K562 (cell line): Measurements from ENCODE around the gene POGLUT2. TPM values are rescaled to one million over a fixed set of nuclear protein-coding genes. Genes with fewer than 3 reads are reported as not detected.

Source experiments
- ATAC-seq: fragments of 200-7000 bp; cut with Tn5 transposase; 3 replicates; pipeline ENCODE4 v1.9.1; 2020; ENCODE audit warnings: moderate library complexity
- BruUV-seq: library from RNA; stranded (reverse); fragments of 400-500 nt; replicated peaks from 2 replicates; lab custom pipeline; 2021; lab: Mats Ljungman, UMichigan
- CTCF ChIA-PET: fragments of 300-600 bp; formaldehyde crosslinking; extraction: SDS; loops from one replicate; lab custom pipeline; 2021; ENCODE audit warnings: low intra/inter-chr PET ratio; lab: Yijun Ruan, JAX
- POLR2A ChIA-PET: fragments of 300-600, 350-650 bp; sonication (Branson Sonifier 250); formaldehyde crosslinking; extraction: SDS; loops from one replicate; lab custom pipeline; 2021; ENCODE audit warnings: antibody characterized with exemption, inconsistent platforms; lab: Yijun Ruan, JAX
- DNase-seq, 4 experiments: peaks; one replicate each; pipeline versions ENCODE4 v3.0.0 to v3.0.0-alpha.2; 2011 to 2018; ENCODE audit warnings: low spot score in 3 of 4, mixed read lengths in 3 of 4; ENCODE audit errors: extremely low read depth in 1 of 4
- FAIRE-seq: peaks from 2 replicates; lab custom pipeline; 2011; peaks lifted over from hg19 to GRCh38; lab: Jason Lieb, UNC
- H2AFZ ChIP-seq: 2 replicates; pipeline ENCODE4 v1.6.0; 2011; ENCODE audit warnings: low read depth, low read length, control low read depth, inconsistent platforms
- H3K27ac ChIP-seq: fragments of 200-600 bp; 3 replicates; pipeline ENCODE4 v1.8.0; 2011; ENCODE audit warnings: low read depth, mild to moderate bottlenecking, control low read depth, inconsistent platforms, low read length, moderate library complexity, mixed read lengths; ENCODE audit errors: extremely low read depth
- H3K27me3 ChIP-seq, 2 experiments: fragments of 300-600 bp in 1 of 2; 2 replicates in 1 of 2; 3 replicates in 1 of 2; pipeline versions ENCODE4 v1.6.0 to v1.8.0; 2011; ENCODE audit warnings: inconsistent platforms in 2 of 2, low read length in 2 of 2, mild to moderate bottlenecking in 1 of 2, mixed read lengths in 1 of 2, moderate library complexity in 1 of 2; ENCODE audit not compliant: control insufficient read depth in 2 of 2, insufficient read depth in 2 of 2
- H3K36me3 ChIP-seq: fragments of 300-600 bp; 3 replicates; pipeline ENCODE4 v1.8.0; 2011; ENCODE audit warnings: mild to moderate bottlenecking, low read length, inconsistent platforms; ENCODE audit not compliant: control insufficient read depth, insufficient read depth
- H3K4me1 ChIP-seq, 2 experiments: fragments of 200-600 bp in 1 of 2; replicated peaks in 1 of 2; 2 replicates in 1 of 2; 3 replicates in 1 of 2; pipeline versions ENCODE4 v1.5.1 to v1.8.0; 2011; ENCODE audit warnings: inconsistent platforms in 2 of 2, low read length in 2 of 2, mild to moderate bottlenecking in 1 of 2, mixed read lengths in 1 of 2, moderate library complexity in 1 of 2; ENCODE audit not compliant: control insufficient read depth in 2 of 2, insufficient read depth in 2 of 2
- H3K4me2 ChIP-seq: 2 replicates; pipeline ENCODE4 v1.6.1; 2011; ENCODE audit warnings: low read length, control low read depth, inconsistent platforms, mixed read lengths; ENCODE audit not compliant: insufficient read depth
- H3K4me3 ChIP-seq: fragments of 200-600 bp; sonication (generic), shearing (Covaris generic); 2 replicates; pipeline ENCODE4 v1.5.1; 2016; ENCODE audit warnings: control low read depth, inconsistent platforms
- H3K79me2 ChIP-seq: fragments of 200-600 bp; 3 replicates; pipeline ENCODE4 v1.8.0; 2011; ENCODE audit warnings: low read length, inconsistent platforms; ENCODE audit not compliant: control insufficient read depth, insufficient read depth
- H3K9ac ChIP-seq, 2 experiments: 2 replicates each; pipeline versions ENCODE4 v1.6.0 to v1.6.1; 2011; ENCODE audit warnings: low read depth in 2 of 2, low read length in 2 of 2, control low read depth in 1 of 2, inconsistent platforms in 1 of 2, mild to moderate bottlenecking in 1 of 2, mixed read lengths in 1 of 2; ENCODE audit not compliant: insufficient read depth in 1 of 2
- H3K9me1 ChIP-seq: one replicate; pipeline ENCODE4 v1.6.0; 2011; ENCODE audit warnings: inconsistent platforms, mild to moderate bottlenecking, low read length, moderate library complexity; ENCODE audit not compliant: control insufficient read depth, insufficient read depth
- H3K9me3 ChIP-seq: replicated peaks from 2 replicates; pipeline ENCODE4 v1.5.1; 2011; ENCODE audit warnings: low read depth, low read length, inconsistent platforms; ENCODE audit not compliant: control insufficient read depth, insufficient read depth
- H4K20me1 ChIP-seq: replicated peaks from 2 replicates; pipeline ENCODE4 v1.6.1; 2011; ENCODE audit warnings: low read length, inconsistent platforms, mixed read lengths; ENCODE audit not compliant: control insufficient read depth, insufficient read depth
- E2F5 ChIP-seq: sonication (generic); formaldehyde crosslinking; IDR thresholded peaks from 2 replicates; pipeline ENCODE4 v1.8.0; 2022; ENCODE audit warnings: mild to moderate bottlenecking, missing genetic modification reagents
- GTF2F1 ChIP-seq: IDR thresholded peaks from 2 replicates; pipeline ENCODE4 v1.6.1; 2011; ENCODE audit warnings: low read depth, low read length, improper control_type of control experiment
- NRF1 ChIP-seq, 2 experiments: fragments of 450-650 bp; IDR thresholded peaks in 1 of 2; conservative IDR thresholded peaks in 1 of 2; 2 replicates each; pipeline ENCODE4 v1.6.1; 2014; ENCODE audit warnings: mild to moderate bottlenecking in 2 of 2
- RBBP5 ChIP-seq: fragments of 200-600 bp; sonication (generic); IDR thresholded peaks from 2 replicates; pipeline ENCODE4 v1.6.1; 2012; ENCODE audit warnings: borderline replicate concordance, mild to moderate bottlenecking, low read length, control low read depth, inconsistent platforms; ENCODE audit not compliant: insufficient read depth, poor library complexity, severe bottlenecking
- SMC3 ChIP-seq: conservative IDR thresholded peaks from 2 replicates; pipeline ENCODE4 v1.6.1; 2011; ENCODE audit warnings: low read depth, low read length, improper control_type of control experiment; ENCODE audit not compliant: insufficient read depth
- SUPT5H ChIP-seq: fragments of 450-650 bp; IDR thresholded peaks from 2 replicates; pipeline ENCODE4 v1.6.1; 2016
- TRIM24 ChIP-seq, 2 experiments: fragments of 450-650 bp; IDR thresholded peaks; 2 replicates each; pipeline ENCODE4 v1.6.1; 2016
- USF2 ChIP-seq: sonication (generic); formaldehyde crosslinking; IDR thresholded peaks from 2 replicates; pipeline ENCODE4 v1.5.0; 2020; ENCODE audit warnings: missing genetic modification reagents
- ZFP30 ChIP-seq: fragments of 250-450 bp; sonication (Bioruptor Pico); IDR thresholded peaks from 2 replicates; pipeline ENCODE4 v1.8.0; 2022; ENCODE audit warnings: moderate library complexity, mild to moderate bottlenecking, inconsistent platforms, borderline replicate concordance
- ZKSCAN3 ChIP-seq: fragments of 250-450 bp; sonication (Bioruptor Pico); IDR thresholded peaks from 2 replicates; pipeline ENCODE4 v1.4.0; 2020
- ZNF224 ChIP-seq: sonication (generic); formaldehyde crosslinking; IDR thresholded peaks from 2 replicates; pipeline ENCODE4 v1.8.0; 2022; ENCODE audit warnings: mild to moderate bottlenecking, missing genetic modification reagents
- ZNF23 ChIP-seq: fragments of 250-450 bp; sonication (Bioruptor Pico); IDR thresholded peaks from 2 replicates; pipeline ENCODE4 v1.4.0; 2020; ENCODE audit warnings: mild to moderate bottlenecking
- ZNF311 ChIP-seq: fragments of 250-450 bp; sonication (Bioruptor Pico); IDR thresholded peaks from 2 replicates; pipeline ENCODE4 v1.4.0; 2020; ENCODE audit warnings: mild to moderate bottlenecking, moderate library complexity
- ZNF407 ChIP-seq: fragments of 450-650 bp; IDR thresholded peaks from 2 replicates; pipeline ENCODE4 v1.6.1; 2016; ENCODE audit warnings: low read depth
- ZNF444 ChIP-seq: fragments of 250-450 bp; sonication (Bioruptor Pico); IDR thresholded peaks from 2 replicates; pipeline ENCODE4 v1.4.0; 2020; ENCODE audit warnings: mild to moderate bottlenecking, moderate library complexity
- ZNF445 ChIP-seq: fragments of 250-450 bp; sonication (Bioruptor Pico); IDR thresholded peaks from 2 replicates; pipeline ENCODE4 v1.4.0; 2020; ENCODE audit warnings: low read depth, mild to moderate bottlenecking, moderate library complexity
- in situ Hi-C: fragments of 300-500 bp; cut with MboI; formaldehyde crosslinking; loops from 4 replicates; pipeline ENCODE4 v1.15.0; 2018; ENCODE audit warnings: inconsistent platforms, mixed read lengths
- intact Hi-C: fragments of 100-400 bp; cut with micrococcal nuclease; formaldehyde crosslinking; loops from 2 replicates; pipeline ENCODE4 v1.14.2; 2022
- polyA plus RNA-seq, 8 experiments: library from polyadenylated mRNA; depleted of rRNA in 4 of 8; stranded (reverse) in 5 of 8; unstranded in 3 of 8; fragments of >200 nt; fragmentation: Nextera tagmentation in 2 of 8; fragmentation: Illumina TruSeq in 1 of 8; extraction: Ambion mirVana in 2 of 8; extraction: Trizol in 1 of 8; gene quantifications; 2 replicates each; pipeline versions ENCODE4 v1.2.1 to v1.2.3, GENCODE V29; 2011 to 2014; ENCODE audit warnings: inconsistent platforms in 1 of 8, missing spikeins in 1 of 8
- total RNA-seq, 7 experiments: library from RNA; depleted of rRNA in 6 of 7; stranded (reverse); fragments of >200 nt in 6 of 7; fragmentation: Illumina TruSeq in 2 of 7; extraction: Trizol in 2 of 7; gene quantifications; 2 replicates each; pipeline versions ENCODE4 v1.2.1 to v1.2.3, GENCODE V29; 2011 to 2021; ENCODE audit warnings: low replicate concordance in 1 of 7

The POGLUT2 gene
- total and polyA plus RNA-seq, 9 of the 15 experiments (the other 6 are each of a cell fraction or from before 2014, with no cell fraction given) = 3.8 to 11.8 (median 10.8) TPM

GRCh38 chr13:102742506-102742905 lies 56.3 kb downstream of the POGLUT2 start:
- CTCF ChIA-PET = no interaction called here
- Histone ChIP-seq H4K20me1 (no peaks in the 10 kb centered on the region), H3K27ac (no peak overlapping the region), H2AFZ (no peak overlapping the region), H3K36me3 (no peaks in the 10 kb centered on the region), H3K9me3 (no peaks in the 10 kb centered on the region), H3K9ac (no peak overlapping the region), H3K4me2 (no peak overlapping the region), H3K4me1 (no peaks in the 10 kb centered on the region), H3K27me3 (no peaks in the 10 kb centered on the region), H3K9me1 (no peaks in the 10 kb centered on the region), H3K4me3 (no peak overlapping the region), H3K79me2 (no peaks in the 10 kb centered on the region)
- DNase-seq = no peak
- no TSS peak for BruUV-seq
- no peak for FAIRE-seq
- in situ Hi-C loops = no loop called here
- no peak for ATAC-seq
- POLR2A ChIA-PET = interaction anchor here (0.6 kb wide), 1 partner anchor 14 kb away, joined by 3 read pairs; no protein-coding TSS in a partner anchor
- intact Hi-C loops = no loop called here
- TF ChIP-seq ZNF311 (no peak), ZFP30 (no peak), ZKSCAN3 (CRISPR knock-in tag) (no peak), ZNF444 (CRISPR knock-in tag) (no peak), RBBP5 (no peak), ZNF224 (CRISPR knock-in tag) (no peak), ZNF445 (CRISPR knock-in tag) (no peak), USF2 (CRISPR knock-in tag) (no peak), GTF2F1 (no peak), ZNF407 (no peak), SMC3 (no peak), E2F5 (CRISPR knock-in tag) (no peak), NRF1 (conservative IDR thresholded peaks at IDR 0.05 in 1 of 2, IDR thresholded peaks at IDR 0.05 in 1 of 2) (no peak), TRIM24 (IDR thresholded peaks at IDR 0.05) (no peak), SUPT5H (no peak), ZNF23 (CRISPR knock-in tag) (no peak)
